ENCODE measurements around the gene ZNF43. TPM values are rescaled to one million over a fixed set of nuclear protein-coding genes. Genes with fewer than 3 reads are reported as not detected.
"Not testable (repeated sequence)": the region's sequence is repeated elsewhere in the genome, so short reads cannot be mapped to it uniquely, and the experiment has no call there.

ZNF43 gene
- total RNA-seq (2014; rRNA removed; shearing (Covaris generic)): 3.0 and 7.3 TPM in 2 replicates

DNA sequence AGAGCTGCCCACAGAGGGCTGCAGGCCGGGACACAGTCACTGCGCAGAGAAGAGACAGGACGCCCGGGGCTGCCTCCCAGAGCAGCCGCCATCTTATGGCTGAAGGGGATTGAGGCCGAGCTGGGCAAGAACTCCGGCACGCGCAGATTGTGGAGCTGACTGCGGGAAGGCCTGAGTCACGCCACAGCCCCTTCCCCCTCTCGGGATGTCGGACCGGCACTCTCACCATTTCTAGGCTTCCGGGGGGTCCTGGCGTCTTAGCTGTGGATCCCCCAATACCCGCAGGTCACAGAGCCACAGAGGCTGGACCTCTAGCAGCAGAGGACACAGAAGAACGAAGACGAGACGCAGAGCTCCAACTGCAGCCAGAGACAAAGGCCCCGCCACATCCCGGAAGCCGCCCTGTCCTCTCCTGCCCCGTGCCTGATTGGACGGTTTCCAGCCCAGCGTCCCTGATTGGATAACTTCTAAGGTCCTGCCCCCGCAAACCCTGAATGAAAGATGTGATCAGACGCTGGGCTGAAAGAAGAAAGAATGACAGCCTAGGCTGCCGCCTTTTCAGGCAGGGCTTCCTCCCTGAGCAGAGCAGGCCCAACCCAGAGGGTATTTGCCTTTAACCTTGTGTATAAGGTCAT, at the start of gene ZNF43:
ZNF43 (minus strand) TSS at position 373 of the 635 bp plus-strand sequence; CDS start at position 229, 144 bp downstream.
- peak; percentile 98 for DNase-seq (ENCODE audit: low spot score)
- in situ Hi-C loops (cut with HindIII; ENCODE audit: low sequenced_read_pairs): no loop called here

DNA sequence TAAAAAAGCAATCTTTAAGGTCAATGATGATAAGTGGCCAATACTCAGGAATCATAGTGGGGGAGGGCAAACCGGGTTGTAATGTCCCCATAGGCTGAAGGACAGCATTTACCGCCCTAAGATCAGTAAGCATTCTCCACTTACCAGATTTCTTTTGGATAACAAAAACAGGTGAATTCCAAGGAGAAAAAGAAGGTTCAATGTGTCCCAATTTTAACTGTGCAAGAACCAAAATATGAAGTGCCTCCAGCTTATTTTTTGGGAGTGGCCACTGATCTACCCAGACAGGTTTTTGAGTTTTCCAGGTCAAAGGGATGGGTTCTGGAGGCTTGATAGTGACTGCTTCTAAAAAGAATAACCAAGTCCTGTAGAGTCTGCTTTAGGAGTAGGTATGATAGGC, 49.5 kb upstream of the ZNF43 start:
- in situ Hi-C loops (cut with HindIII; ENCODE audit: low sequenced_read_pairs); DNase-seq (ENCODE audit: low spot score): not testable (repeated sequence)

DNA sequence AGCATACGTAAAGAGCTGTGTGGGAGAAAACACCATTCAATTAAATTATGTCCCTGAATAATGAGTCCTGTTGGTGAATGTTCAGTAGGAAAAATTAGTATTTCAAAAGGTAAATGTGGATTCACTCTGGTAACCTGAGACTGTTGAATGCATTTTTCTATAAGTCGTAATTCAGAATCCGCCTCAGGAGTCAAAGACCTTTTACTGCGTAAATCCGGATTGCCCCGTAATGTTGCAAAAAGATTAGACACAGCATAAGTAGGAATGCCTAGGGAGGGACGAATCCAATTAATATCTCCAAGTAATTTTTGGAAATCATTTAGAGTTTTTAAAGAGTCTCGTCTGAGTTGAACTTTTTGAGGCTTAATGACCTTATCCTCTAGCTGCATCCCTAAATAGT, 48.8 kb upstream of the ZNF43 start:
- in situ Hi-C loops (cut with HindIII; ENCODE audit: low sequenced_read_pairs); DNase-seq (ENCODE audit: low spot score): not testable (repeated sequence)

DNA sequence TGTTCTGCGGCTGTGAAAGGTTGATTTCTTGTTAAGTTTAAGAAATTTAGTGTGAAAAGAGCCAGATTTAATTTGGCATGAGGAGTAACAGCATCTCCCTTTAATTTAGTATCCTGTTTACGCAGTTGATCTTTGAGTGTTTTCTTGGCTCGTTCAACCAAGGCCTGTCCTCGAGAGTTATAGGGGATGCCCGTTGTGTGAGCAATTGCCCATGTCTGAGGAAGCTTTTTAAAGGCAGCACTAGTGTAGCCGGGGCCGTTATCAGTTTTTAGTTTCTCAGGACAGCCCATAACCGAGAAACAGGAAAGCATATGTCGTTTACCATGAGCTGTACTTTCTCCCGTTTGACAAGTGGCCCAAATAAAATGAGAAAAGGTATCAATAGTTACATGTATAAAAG, 47.5 kb upstream of the ZNF43 start:
- DNase-seq (ENCODE audit: low spot score): no peak
- in situ Hi-C loops (cut with HindIII; ENCODE audit: low sequenced_read_pairs): no loop called here

DNA sequence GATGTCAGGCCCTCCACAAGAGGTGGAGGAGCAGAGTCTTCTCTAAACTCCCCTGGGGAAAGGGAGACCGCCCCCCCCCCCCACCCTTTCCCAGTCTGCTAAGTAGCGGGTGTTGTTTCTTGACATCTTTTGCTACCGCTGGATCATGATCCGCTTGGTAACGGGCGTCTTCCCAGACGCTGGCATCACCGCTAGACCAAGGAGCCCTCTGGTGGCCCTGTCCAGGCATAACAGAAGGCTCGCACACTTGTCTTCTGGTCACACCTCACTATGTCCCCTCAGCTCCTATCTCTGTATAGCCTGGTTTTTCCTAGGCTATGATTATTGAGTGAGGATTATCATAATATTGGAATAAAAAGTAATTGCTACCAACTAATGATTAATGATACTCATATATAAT, 44.8 kb upstream of the ZNF43 start:
- DNase-seq (ENCODE audit: low spot score); in situ Hi-C loops (cut with HindIII; ENCODE audit: low sequenced_read_pairs): not testable (repeated sequence)

DNA sequence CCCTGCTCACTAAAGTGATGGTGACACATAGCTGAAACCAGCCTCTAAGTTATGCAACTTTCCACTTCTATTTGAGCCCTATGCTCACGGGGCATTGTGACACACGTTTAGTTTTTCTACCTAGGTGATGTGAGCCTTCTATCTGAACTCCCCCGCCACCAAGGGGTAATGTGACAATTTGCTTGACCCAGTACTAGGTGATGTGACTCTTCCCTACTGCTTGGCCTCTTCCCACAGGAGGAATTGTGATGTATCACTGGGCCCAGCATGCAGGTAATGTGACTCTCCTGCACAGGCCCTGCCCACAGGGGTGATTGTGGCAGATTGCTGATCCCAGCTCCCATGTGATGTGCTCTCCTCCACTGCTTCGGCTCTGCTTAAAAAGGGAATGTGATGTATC, 42.7 kb upstream of the ZNF43 start:
- DNase-seq (ENCODE audit: low spot score): no peak
- in situ Hi-C loops (cut with HindIII; ENCODE audit: low sequenced_read_pairs): no loop called here

DNA sequence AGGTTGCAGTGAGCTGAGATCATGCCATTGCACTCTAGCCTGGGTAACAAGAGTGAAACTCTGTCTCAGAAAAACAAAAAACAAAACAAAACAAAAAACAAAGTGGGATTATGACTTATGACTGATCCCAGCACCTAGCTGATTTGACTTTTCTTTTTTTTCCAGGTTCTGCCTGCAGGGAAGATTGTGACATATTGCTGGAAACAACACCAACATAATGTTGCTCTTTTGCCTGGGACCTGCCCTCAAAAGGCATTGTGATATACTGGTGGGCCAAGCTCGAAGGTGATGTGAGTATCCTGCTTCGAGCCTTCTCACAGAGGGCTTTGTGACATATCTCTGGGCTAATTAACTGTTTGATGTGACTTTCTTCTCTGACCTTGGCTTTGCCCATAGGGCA, 42.0 kb upstream of the ZNF43 start:
- DNase-seq (ENCODE audit: low spot score): no peak
- in situ Hi-C loops (cut with HindIII; ENCODE audit: low sequenced_read_pairs): no loop called here

DNA sequence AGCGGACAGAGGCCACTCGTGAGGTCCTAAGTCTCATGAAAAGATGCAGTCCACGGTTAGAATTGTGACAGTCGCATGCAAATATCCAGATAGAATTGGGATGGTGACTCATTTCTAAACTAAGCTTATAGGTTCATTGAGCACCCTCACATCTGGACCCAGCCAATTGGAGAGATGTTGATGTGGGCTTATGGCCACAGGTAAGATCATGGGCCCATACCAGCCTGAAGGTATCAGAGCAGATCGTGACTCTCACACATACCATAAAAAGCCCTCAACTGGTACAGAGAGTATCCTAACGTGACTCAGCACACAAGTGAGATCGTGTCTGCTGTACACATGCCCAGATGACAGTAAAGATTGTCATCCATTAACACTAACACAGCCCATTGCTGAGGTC, 40.6 kb upstream of the ZNF43 start:
- DNase-seq (ENCODE audit: low spot score); in situ Hi-C loops (cut with HindIII; ENCODE audit: low sequenced_read_pairs): not testable (repeated sequence)

DNA sequence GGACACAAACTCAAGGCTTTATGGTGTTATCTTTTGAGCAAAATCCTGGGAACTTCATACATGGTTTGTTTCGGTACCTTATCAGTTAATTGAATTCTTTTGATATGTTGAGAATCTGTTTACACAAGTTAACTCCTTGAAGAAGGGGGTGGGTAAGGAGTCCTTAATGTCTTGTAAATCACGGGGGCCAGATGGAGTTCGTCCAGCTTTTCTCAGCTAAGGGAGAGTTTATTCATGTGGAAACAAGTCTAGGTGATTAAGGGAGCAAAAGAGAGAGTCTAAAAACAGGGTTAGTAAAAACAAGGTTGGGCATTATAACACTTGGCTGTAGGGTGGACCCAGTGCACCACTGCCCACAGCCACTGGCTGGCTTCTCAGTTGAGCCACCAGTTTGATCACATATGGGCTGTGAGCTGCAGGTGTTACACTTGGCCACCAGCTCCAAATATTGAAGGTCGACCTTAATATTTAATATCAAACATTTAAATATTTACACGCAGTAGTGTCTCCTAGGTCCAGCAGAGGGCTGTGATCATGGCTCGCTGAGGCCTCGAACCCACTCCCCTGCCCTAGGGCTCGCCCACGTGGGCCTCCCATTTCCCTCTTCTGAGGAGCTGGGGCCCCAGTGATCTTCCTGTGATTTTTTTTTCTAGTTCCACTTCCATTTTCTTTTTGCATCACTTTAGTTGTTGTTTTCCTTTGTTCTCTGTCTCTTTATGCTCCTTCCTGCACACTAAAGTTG, 21.0 kb upstream of the ZNF43 start:
- in situ Hi-C loops (cut with HindIII; ENCODE audit: low sequenced_read_pairs): no loop called here
- DNase-seq (ENCODE audit: low spot score): no peak

DNA sequence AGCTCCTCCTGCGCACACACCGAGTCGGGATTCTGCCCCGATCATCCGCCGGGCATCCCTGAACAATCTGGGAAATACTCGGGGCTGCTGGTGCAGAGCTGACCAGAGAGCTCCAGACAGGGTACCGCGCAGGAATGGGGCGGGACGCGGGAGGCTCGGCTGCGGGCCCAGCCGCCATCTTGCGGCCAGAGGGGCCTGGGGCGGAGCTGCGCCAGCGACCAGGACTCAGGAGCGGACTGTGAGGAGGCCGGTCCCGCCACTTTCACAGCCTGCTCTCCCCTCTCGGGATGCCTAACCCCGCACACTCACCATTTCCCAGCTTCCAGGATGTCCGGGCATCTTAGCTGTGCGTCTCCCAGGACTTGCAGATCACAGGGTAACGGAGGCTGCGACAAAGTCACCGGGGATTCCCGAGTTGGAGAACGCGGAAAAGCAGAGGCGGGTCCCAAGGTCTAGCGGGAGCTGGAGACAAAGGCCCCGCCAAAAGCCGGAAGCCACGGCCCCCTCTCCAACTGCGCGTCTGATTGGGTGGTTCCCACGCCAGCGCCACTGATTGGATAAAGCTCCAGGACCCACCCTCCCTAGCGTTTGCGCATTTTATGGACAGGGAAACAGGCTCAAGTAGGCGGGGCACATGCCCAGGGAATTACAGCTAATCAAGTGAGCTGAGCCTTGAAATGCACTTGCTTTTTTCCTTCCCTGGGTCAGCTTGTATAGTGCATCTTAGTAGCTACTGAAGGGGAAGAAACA, 15.8 kb upstream of the ZNF43 start:
- in situ Hi-C loops (cut with HindIII; ENCODE audit: low sequenced_read_pairs): no loop called here
- DNase-seq (ENCODE audit: low spot score): peak; percentile 97

DNA sequence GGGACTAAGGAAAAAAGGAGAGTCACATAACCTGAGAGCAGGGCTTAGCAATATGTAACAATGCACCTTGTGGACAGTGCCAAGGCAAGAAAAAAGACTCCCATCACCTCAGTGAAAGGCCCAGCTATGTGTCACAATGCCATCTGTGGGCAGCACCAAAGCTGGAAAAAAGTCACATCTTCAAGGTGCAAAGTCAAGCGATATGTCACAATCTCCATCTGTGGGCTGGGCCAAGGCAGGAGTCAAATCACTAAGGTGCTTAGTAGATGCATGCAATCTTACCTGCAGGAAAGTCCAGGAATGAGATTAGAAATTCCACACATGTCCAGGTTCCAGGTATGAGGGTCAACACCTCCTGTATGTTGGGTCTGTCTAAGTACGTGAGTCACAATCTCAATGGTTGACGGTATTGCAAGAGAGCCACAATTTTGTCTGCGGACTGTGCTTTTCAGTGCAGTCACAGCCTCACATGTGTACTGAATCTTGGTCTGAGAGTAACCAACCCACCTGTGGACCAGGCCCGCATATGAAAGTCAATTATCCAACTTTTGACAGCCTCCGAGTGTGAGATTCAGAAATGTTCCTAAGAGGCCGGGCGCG, 14.8 kb upstream of the ZNF43 start:
- in situ Hi-C loops (cut with HindIII; ENCODE audit: low sequenced_read_pairs): no loop called here
- DNase-seq (ENCODE audit: low spot score): no peak

DNA sequence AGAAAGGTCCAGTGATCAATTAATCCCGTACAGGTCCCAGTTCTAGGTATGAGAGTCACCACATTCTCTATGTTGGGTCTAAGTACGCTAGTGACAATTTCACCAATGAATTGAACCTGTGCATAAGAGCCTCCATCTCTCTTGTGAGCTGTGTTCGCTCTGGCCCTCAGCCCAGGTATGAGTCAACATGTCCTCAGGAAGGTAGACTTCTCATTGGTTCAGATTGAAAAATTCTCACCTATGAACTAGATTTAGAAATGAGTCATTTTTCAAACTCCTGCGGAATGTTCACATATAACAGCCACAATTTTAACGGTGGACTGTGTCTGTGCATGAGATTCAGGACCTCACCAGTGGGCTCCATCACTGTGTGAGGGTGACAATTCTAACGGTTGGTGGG, 12.7 kb upstream of the ZNF43 start:
- no peak for DNase-seq (ENCODE audit: low spot score)
- in situ Hi-C loops (cut with HindIII; ENCODE audit: low sequenced_read_pairs): no loop called here

DNA sequence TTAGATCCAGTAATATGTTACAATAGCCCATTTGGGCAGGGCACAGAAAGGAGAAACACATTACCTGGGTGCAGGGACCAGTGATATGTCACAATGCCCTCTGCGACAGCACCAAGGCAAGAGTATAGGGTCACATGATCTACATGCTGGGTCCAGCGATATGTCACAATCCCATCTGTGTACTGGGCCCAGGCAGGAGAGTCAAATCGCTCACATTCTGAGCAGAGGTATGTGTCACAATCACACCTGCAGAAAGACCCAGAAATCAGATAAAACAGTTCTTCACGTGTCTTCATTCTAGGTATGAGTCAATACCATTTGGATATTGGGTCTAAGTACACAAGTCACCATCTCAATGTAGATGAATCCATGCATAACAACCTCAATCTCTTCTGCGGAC, 7.1 kb upstream of the ZNF43 start:
- no peak for DNase-seq (ENCODE audit: low spot score)
- in situ Hi-C loops (cut with HindIII; ENCODE audit: low sequenced_read_pairs): no loop called here

DNA sequence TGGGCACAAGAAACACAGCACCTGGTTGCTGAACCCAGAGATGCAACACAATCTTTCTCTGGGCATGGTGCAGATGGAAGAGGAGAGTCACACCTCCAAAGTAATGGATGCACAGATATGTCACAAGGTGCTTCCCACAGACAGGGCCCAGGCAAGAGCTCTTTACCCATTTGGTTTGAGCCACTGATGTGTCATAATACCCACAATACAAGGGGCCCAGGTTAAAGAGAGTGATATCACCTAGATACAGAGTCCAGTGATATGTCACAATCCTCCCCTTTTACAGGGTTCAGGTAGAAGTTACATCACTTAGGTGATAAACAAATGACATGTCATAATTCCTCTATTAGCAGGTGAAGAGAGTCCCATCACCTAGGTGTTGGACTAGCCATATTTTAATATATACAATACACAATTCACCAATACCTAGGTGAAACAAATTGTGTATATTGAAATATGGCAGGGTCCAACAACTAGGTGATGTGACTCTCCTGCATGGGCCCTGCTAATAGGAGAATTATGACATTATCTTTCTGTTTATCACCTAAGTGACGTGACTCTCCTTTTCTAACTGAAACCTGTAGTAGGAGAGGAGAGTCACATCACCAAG, 5.6 kb upstream of the ZNF43 start:
- DNase-seq (ENCODE audit: low spot score): no peak
- in situ Hi-C loops (cut with HindIII; ENCODE audit: low sequenced_read_pairs): no loop called here

DNA sequence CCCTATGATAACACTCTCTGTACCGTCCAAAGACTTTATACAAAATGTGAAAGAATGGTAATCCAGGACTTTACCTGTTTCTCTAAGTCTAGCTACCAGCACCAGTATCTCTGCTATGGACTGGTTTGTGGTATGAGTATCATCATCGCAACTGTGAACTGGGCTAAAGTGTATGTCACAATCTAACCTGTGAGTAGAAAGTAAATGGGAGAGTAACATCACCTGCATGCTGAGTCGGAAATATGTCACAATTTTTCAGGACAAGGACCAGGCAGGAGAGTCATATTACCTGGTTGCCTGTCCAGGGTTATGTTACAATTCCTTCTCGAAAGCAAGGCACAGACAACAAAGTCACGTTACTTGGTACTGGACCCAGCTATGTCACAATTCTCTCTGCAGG, 5.1 kb upstream of the ZNF43 start:
- in situ Hi-C loops (cut with HindIII; ENCODE audit: low sequenced_read_pairs): no loop called here

DNA sequence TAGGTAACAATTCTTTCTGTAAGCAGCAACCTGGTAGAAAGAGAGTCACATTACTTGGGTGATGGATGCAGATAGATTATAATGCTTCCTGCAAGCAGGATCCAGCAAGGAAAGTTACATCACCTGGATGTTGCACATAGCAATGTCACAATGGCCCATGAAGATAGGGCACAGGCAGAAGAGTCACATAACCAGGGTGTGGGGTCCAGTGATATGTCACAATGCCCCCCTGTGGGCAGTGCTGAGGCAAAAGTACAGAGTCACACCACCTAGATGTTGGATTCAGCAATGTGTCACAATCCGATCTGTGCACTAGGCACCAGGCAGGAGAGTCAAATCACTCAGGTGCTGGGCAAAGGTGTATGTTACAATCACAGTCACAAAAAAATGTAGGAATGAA, 4.0 kb upstream of the ZNF43 start:
- in situ Hi-C loops (cut with HindIII; ENCODE audit: low sequenced_read_pairs): no loop called here
- no peak for DNase-seq (ENCODE audit: low spot score)

More for the DNA sequence above, 5.1 kb upstream of the ZNF43 start:
- DNase-seq (ENCODE audit: low spot score): no peak

DNA sequence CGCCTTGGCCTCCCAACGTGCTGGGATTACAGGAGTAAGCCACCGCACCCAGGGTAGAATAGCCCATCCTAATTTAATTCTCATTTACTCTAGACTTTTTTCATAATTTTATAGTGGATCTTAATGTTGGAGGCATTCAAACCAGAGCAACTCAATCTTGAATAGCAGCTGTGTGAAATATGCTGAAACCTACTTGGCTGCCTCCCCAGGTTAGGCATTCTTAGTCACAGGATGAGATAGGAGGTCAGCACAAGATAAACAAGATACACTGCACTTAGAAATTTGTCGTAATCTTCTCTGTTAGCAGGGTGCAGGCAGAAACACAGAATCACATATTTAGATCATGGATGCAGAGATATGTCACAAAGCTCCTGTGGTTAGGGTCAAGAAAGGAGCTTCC, 2.7 kb upstream of the ZNF43 start:
- DNase-seq (ENCODE audit: low spot score): no peak
- in situ Hi-C loops (cut with HindIII; ENCODE audit: low sequenced_read_pairs): no loop called here

DNA sequence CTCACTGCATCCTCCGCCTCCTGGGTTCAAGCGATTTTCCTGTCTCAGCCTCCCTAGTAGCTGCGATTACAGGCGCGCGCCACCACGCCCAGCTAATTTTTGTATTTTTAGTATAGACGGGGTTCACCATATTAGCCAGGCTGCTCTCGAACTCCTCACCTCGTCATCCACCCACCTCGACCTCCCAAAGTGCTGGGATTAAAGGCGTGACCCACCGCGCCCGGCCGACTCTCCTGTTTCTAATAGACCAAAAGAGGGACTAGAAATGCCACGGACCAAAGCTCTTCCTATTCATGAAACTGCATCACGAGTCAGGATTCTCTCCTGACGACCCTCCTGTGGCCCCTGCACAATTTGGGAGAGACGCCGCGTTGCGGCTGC, 563 bp downstream of the ZNF43 start:
- DNase-seq (ENCODE audit: low spot score): no peak
- in situ Hi-C loops (cut with HindIII; ENCODE audit: low sequenced_read_pairs): no loop called here

DNA sequence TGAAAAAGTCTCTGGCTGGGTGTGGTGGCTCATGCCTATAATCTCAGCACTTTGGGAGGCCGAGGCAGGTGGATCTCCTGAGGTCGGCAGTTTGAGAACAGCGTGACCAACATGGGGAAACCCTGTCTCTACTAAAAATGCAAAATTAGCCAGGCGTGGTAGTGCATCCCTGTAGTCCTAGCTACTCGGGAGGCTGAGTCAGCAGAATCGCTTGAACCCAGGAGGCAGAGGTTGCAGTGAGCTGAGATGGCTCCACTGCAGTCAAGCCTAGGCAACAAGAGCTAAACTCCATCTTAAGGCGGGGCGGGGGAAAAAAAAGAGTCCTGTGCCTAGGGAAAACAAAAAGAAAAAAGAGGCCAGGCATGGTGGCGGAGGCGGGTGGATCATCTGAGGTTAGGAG, 2.2 kb downstream of the ZNF43 start:
- no peak for DNase-seq (ENCODE audit: low spot score)
- in situ Hi-C loops (cut with HindIII; ENCODE audit: low sequenced_read_pairs): no loop called here

DNA sequence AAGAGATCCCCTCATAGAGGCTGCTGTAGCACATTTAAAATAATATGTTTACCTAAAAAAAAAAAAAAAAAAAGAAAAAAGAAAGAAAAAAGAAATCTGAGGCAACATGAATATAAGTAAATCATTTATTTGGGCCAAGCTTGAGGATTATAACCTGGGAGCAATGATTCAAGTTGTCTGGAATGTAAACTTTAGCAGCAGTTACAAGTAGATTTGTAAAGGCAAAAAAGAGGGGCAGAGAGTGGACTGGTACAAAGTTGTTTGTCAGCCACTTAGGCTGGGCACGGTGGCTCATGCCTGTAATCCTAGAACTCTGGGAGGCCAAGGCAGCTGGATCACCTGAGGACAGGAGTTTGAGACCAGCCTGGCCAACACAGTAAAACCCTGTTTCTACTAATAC, 11.3 kb downstream of the ZNF43 start:
- in situ Hi-C loops (cut with HindIII; ENCODE audit: low sequenced_read_pairs): no loop called here
- no peak for DNase-seq (ENCODE audit: low spot score)
